ENCODE results near the gene ABI2. TPM values are rescaled to one million over a fixed set of nuclear protein-coding genes. Genes with fewer than 3 reads are reported as not detected.

The ABI2 gene
- total RNA-seq (10 to 100 TPM in 1 of 2 donors, 1 to 10 TPM in 1; 5.4 to 10.5 TPM), polyA plus RNA-seq (1 to 10 TPM; 6.9 to 8.4 TPM)

- peak; percentile 86 for DNase-seq (ENCODE audit: low spot score)
- Histone ChIP-seq H3K36me3 (ENCODE audit: control insufficient read depth in 4 of 4, insufficient read depth in 3 of 4, low read depth in 1 of 4, low read length in 3 of 4) (no peaks in the 10 kb centered on the region), H3K9me3 (ENCODE audit: control insufficient read depth in 4 of 4, low read length in 3 of 4) (no peaks in the 10 kb centered on the region), H3K4me1 (ENCODE audit: control insufficient read depth in 4 of 4, insufficient read depth in 4 of 4, low read length in 3 of 4) (peaks cover 3 to 13% (median 9%) of the 10 kb centered on the region in 4 donors), H3K27ac (ENCODE audit: low read depth in 1 of 2, low read length in 2 of 2) (peak within 1 kb of the TSS; percentile 63 to 78), H3K27me3 (ENCODE audit: control insufficient read depth in 4 of 4, insufficient read depth in 4 of 4, low read length in 3 of 4) (no peaks in the 10 kb centered on the region), H3K4me3 (ENCODE audit: low read depth in 1 of 3, low read length in 3 of 3) (peak within 1 kb of the TSS; percentile 74 to 100 (median 90)), H3K9ac (ENCODE audit: low read depth in 1 of 2, low read length in 2 of 2) (peak within 1 kb of the TSS; percentile 56 to 84)
- WGBS = under 1% methylated on average over 98 of the region's 98 CpGs
- TF ChIP-seq JUND (IDR thresholded peaks at IDR 0.05) = no peak
- TF ChIP-seq HNF4G (IDR thresholded peaks at IDR 0.05) = no peak
- TF ChIP-seq FOXA2 (IDR thresholded peaks at IDR 0.05) = no peak
- no peak for TF ChIP-seq TAF1 (conservative IDR thresholded peaks at IDR 0.05)
- no peak for TF ChIP-seq ATF3 (IDR thresholded peaks at IDR 0.05)
- TF ChIP-seq ZBTB33 (IDR thresholded peaks at IDR 0.05) = no peak
- peak; percentile 46 to 66 for TF ChIP-seq RXRA (IDR thresholded peaks at IDR 0.05)
- peak in 1 of 2 donors; percentile 58 for TF ChIP-seq GABPA (IDR thresholded peaks at IDR 0.05 in 1 of 2, conservative IDR thresholded peaks at IDR 0.05 in 1 of 2)
- no peak for TF ChIP-seq YY1 (IDR thresholded peaks at IDR 0.05)
- TF ChIP-seq CTCF (IDR thresholded peaks at IDR 0.05; ENCODE audit: low read depth, low read length, missing input control) = no peak
- TF ChIP-seq NR2F2 (IDR thresholded peaks at IDR 0.05) = peak; percentile 5
- peak; percentile 28 to 45 for TF ChIP-seq EGR1 (IDR thresholded peaks at IDR 0.05; ENCODE audit: low read depth in 2 of 2)
- no peak for TF ChIP-seq HNF4A (conservative IDR thresholded peaks at IDR 0.05)
- no peak for TF ChIP-seq SP1 (IDR thresholded peaks at IDR 0.05)
- no peak for TF ChIP-seq MAX (IDR thresholded peaks at IDR 0.05)
- no peak for TF ChIP-seq REST (IDR thresholded peaks at IDR 0.05)
- TF ChIP-seq RAD21 (IDR thresholded peaks at IDR 0.05) = peak in 1 of 2 donors; percentile 8
Measured at GRCh38 chr2:203327901-203328759, at the start of gene ABI2. ABI2 (plus strand) TSS chr2:203328394; CDS start chr2:203328515, 121 bp downstream.

All from liver (tissue), 9 donors.